WTC11 (cell line): Measurements from ENCODE around the gene CYBA. TPM values are rescaled to one million over a fixed set of nuclear protein-coding genes. Genes with fewer than 3 reads are reported as not detected.
A peak's percentile ranks its signal among the peaks of the same experiment; 100 is the strongest.

ENCODE experiments used
- ATAC-seq: fragments of 200-7000 bp; cut with Tn5 transposase; 2 replicates; pipeline ENCODE4 v1.10.0; 2021; ENCODE audit warnings: mild to moderate bottlenecking, moderate library complexity
- CTCF ChIA-PET: fragments of 300-600 bp; sonication (Branson Sonifier 250); formaldehyde crosslinking; loops from one replicate; lab custom pipeline; 2021; ENCODE audit warnings: antibody characterized with exemption; lab: Charles Lee
- POLR2A ChIA-PET: fragments of 350-600 bp; sonication (Branson Sonifier 250); formaldehyde crosslinking; loops from one replicate; lab custom pipeline; 2021; ENCODE audit warnings: antibody characterized with exemption; lab: Charles Lee
- DNase-seq: peaks from one replicate; pipeline ENCODE4 v3.0.0; 2021; ENCODE audit warnings: low spot score
- H3K27ac Mint-ChIP-seq: 2 replicates; pipeline ENCODE4 v1.8.0; 2021; ENCODE audit warnings: mixed read lengths
- H3K27me3 Mint-ChIP-seq: 2 replicates; pipeline ENCODE4 v1.8.0; 2021; ENCODE audit warnings: low read depth, mild to moderate bottlenecking, moderate library complexity, mixed read lengths
- H3K36me3 Mint-ChIP-seq: 2 replicates; pipeline ENCODE4 v1.8.0; 2021; ENCODE audit warnings: mixed read lengths
- H3K4me1 Mint-ChIP-seq: 2 replicates; pipeline ENCODE4 v1.8.0; 2022; ENCODE audit warnings: mixed read lengths
- H3K4me3 Mint-ChIP-seq: 2 replicates; pipeline ENCODE4 v1.8.0; 2021; ENCODE audit warnings: mild to moderate bottlenecking, moderate library complexity, mixed read lengths
- H3K9me3 Mint-ChIP-seq: 2 replicates; pipeline ENCODE4 v1.8.0; 2021; ENCODE audit warnings: mixed read lengths
- CBFB ChIP-seq: sonication (generic); formaldehyde crosslinking; IDR thresholded peaks from 2 replicates; pipeline ENCODE4 v1.8.1; 2022; ENCODE audit warnings: mild to moderate bottlenecking, low read depth, missing genetic modification reagents
- ETV6 ChIP-seq: sonication (generic); formaldehyde crosslinking; IDR thresholded peaks from 2 replicates; pipeline ENCODE4 v1.8.1; 2022; ENCODE audit warnings: mild to moderate bottlenecking, missing genetic modification reagents
- FOXK1 ChIP-seq: sonication (generic); formaldehyde crosslinking; IDR thresholded peaks from 2 replicates; pipeline ENCODE4 v1.8.0; 2022; ENCODE audit warnings: mild to moderate bottlenecking, moderate library complexity, missing genetic modification reagents
- FOXP4 ChIP-seq: sonication (generic); formaldehyde crosslinking; IDR thresholded peaks from 2 replicates; pipeline ENCODE4 v1.8.0; 2022; ENCODE audit warnings: mild to moderate bottlenecking, missing genetic modification reagents
- GABPB1 ChIP-seq: sonication (generic); formaldehyde crosslinking; IDR thresholded peaks from 2 replicates; pipeline ENCODE4 v1.8.1; 2023; ENCODE audit warnings: mild to moderate bottlenecking, missing genetic modification reagents
- NR1H2 ChIP-seq: sonication (generic); formaldehyde crosslinking; IDR thresholded peaks from 2 replicates; pipeline ENCODE4 v1.9.0; 2021; ENCODE audit warnings: mild to moderate bottlenecking, moderate library complexity, missing genetic modification reagents
- TP53 ChIP-seq: sonication (generic); formaldehyde crosslinking; IDR thresholded peaks from 2 replicates; pipeline ENCODE4 v1.8.1; 2023; ENCODE audit warnings: mild to moderate bottlenecking, missing genetic modification reagents
- ZNF263 ChIP-seq: sonication (generic); formaldehyde crosslinking; IDR thresholded peaks from 2 replicates; pipeline ENCODE4 v1.8.1; 2022; ENCODE audit warnings: low read depth, mild to moderate bottlenecking, moderate library complexity, missing genetic modification reagents
- ZNF281 ChIP-seq: sonication (generic); formaldehyde crosslinking; IDR thresholded peaks from 2 replicates; pipeline ENCODE4 v1.8.0; 2023; ENCODE audit warnings: mild to moderate bottlenecking, missing genetic modification reagents
- total RNA-seq: library from RNA; stranded (reverse); gene quantifications from 3 replicates; pipeline ENCODE4 v1.2.3, GENCODE V29; 2021

CYBA gene
- total RNA-seq, 1 experiment from 2014 or later = 169 TPM

DNA sequence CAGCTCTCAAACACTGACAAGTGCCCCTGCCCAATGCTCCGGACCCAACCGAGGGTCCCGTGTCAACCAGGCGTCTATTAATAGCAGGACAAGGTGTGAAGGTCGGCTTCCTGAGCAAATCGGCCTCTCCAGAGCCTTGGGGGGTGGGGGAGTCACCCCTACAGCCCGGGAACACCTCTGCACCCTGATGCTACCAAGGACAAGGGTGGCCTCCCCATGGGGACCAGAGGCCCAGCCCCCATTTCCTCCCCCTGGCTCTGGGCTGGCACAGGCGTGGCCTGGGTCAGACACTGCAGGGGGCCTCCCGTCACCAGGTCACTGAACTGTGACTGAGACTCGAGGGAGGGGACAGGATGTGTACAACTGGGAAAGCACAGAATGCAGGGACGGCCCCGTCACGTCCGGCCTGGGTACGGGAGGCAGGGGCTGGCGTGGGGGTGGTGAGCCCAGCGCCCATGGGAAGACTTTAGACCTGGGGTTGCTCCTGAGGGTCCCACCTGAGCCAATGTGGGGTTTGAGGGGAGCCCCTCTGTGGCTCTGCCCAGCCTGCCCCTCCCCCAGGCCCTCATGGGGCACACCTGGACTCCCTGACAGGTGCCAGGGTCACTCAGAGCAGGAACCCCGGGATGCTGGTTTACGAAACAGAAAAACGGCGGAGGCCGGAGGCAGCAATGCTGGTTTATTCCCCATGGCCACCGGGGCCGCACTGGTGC is 579 bp upstream of the CYBA start:
- no peaks in the 10 kb centered on the region for H3K27me3 Mint-ChIP-seq
- H3K9me3 Mint-ChIP-seq = no peaks in the 10 kb centered on the region
- H3K36me3 Mint-ChIP-seq = peaks cover 9% of the 10 kb centered on the region
- ATAC-seq = peak; percentile 1; the same call in 1 of the 2 replicates
- TF ChIP-seq ETV6 (CRISPR knock-in tag) = peak; percentile 53; the same call in 1 of the 2 replicates
- 0 out of 2 replicates have a peak, but pooled peaks have one; percentile 18 for TF ChIP-seq FOXK1 (CRISPR knock-in tag)
- no peak for TF ChIP-seq FOXP4
- POLR2A ChIA-PET = no interaction called here
- H3K27ac Mint-ChIP-seq = no peak overlapping the region
- CTCF ChIA-PET = interaction anchor here (0.6 to 2.0 kb wide), 4 partner anchors 14 to 86 kb away, joined by 3 to 8 read pairs (median 4); no protein-coding TSS in a partner anchor
- DNase-seq = no peak
- peaks cover 10% of the 10 kb centered on the region for H3K4me1 Mint-ChIP-seq
- peak overlapping the region; percentile 82 for H3K4me3 Mint-ChIP-seq

DNA sequence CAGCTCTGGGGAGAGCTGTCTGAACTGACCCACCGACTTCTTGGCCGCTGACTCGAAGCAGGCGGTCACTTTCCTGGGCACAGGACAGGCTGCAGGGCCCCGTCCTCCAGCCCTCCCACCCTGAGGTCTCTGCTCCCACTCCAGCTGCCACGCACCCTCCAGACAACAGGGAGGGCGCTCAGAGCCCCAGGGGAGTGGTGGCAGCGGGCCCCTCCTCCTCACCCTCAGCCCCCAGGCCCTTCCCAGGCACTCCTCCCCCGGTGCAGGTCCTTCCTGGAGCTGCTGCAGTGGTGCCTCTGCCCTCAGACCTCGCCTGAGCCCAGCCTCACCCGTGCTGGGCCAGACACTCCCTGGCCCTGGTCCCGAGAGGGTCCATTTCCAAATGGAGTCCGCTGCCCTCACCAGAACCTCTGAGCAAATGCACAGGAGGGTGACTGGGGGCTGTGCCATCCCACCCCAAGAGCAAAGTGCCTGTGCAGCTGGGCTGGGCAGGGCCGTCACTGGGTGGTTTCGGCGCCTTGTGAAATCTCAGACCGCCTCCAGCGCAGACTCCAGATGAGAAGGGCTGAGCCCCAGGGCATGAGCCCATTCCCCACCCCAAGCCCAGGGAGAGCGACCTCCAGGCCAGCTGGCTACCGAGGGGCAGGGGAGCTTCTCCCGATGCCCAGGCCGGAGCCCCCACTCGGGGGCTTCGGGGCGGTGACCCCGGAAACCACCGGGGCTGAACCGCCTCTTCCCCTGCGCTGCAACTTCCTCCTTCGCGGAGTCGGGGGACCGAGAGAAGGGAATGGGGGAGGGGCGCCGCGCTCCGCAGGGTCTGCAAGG is 717 bp downstream of the CYBA start:
- H3K9me3 Mint-ChIP-seq = no peaks in the 10 kb centered on the region
- TF ChIP-seq ZNF281 (CRISPR knock-in tag) = 0 out of 2 replicates have a peak, but pooled peaks have one; percentile 21
- no peak for TF ChIP-seq NR1H2 (CRISPR knock-in tag)
- TF ChIP-seq TP53 (CRISPR knock-in tag) = 0 out of 2 replicates have a peak, but pooled peaks have one; percentile 33
- H3K4me3 Mint-ChIP-seq = peak overlapping the region; percentile 82
- peaks cover 8% of the 10 kb centered on the region for H3K36me3 Mint-ChIP-seq
- peak; percentile 7 for ATAC-seq
- no peaks in the 10 kb centered on the region for H3K27me3 Mint-ChIP-seq
- CTCF ChIA-PET = interaction anchor here (1.1 to 1.8 kb wide), 5 partner anchors 10 to 87 kb away, joined by 3 to 5 read pairs (median 5); no protein-coding TSS in a partner anchor
- peaks cover 10% of the 10 kb centered on the region for H3K4me1 Mint-ChIP-seq
- peak; percentile 46 for DNase-seq
- no peak overlapping the region; the same call in 1 of the 2 replicates for H3K27ac Mint-ChIP-seq
- POLR2A ChIA-PET = interaction anchor here (0.9 kb wide), 1 partner anchor 11 kb away, joined by 6 read pairs; no protein-coding TSS in a partner anchor

GRCh38 chr16:88649195-88649923 is 1.5 kb downstream of the CYBA start:
- no peak for DNase-seq
- H3K4me3 Mint-ChIP-seq = peak overlapping the region; percentile 82
- TF ChIP-seq CBFB = no peak
- TF ChIP-seq GABPB1 (CRISPR knock-in tag) = 0 out of 2 replicates have a peak, but pooled peaks have one; percentile 23
- TF ChIP-seq ZNF263 (CRISPR knock-in tag) = 0 out of 2 replicates have a peak, but pooled peaks have one; percentile 18
- H3K36me3 Mint-ChIP-seq = peaks cover 3% of the 10 kb centered on the region
- H3K27me3 Mint-ChIP-seq = no peaks in the 10 kb centered on the region
- POLR2A ChIA-PET = interaction anchor here (0.6 to 0.9 kb wide), 2 partner anchors 10 to 11 kb away, joined by 3 to 6 read pairs; partner anchors contain the start of gene IL17C
- peaks cover 10% of the 10 kb centered on the region for H3K4me1 Mint-ChIP-seq
- no peaks in the 10 kb centered on the region for H3K9me3 Mint-ChIP-seq
- H3K27ac Mint-ChIP-seq = peak overlapping the region; percentile 73; the same call in 1 of the 2 replicates
- no peak for ATAC-seq
- CTCF ChIA-PET = interaction anchor here (0.7 to 1.8 kb wide), 5 partner anchors 10 to 129 kb away, joined by 4 to 5 read pairs (median 5); no protein-coding TSS in a partner anchor
